Neuronal stem cell (in vitro differentiated cells): ENCODE measurements around the gene RNF149.
A peak's percentile ranks its signal among the peaks of the same experiment; 100 is the strongest.

Experiments used
- DNase-seq: peaks from one replicate; pipeline ENCODE4 v3.0.0-alpha.2; 2013; ENCODE audit warnings: low spot score
- H2AFZ ChIP-seq: one replicate; pipeline ENCODE4 v1.6.1; 2013; ENCODE audit warnings: mild to moderate bottlenecking, low read length, inconsistent platforms
- H2AK5ac ChIP-seq: 2 replicates; pipeline ENCODE4 v1.6.1; 2013; ENCODE audit warnings: low read depth, mild to moderate bottlenecking, inconsistent platforms, low read length, moderate library complexity, mixed read lengths
- H2BK120ac ChIP-seq: 2 replicates; pipeline ENCODE4 v1.6.1; 2013; ENCODE audit warnings: low read depth, mild to moderate bottlenecking, inconsistent platforms, low read length, moderate library complexity, mixed read lengths
- H2BK12ac ChIP-seq: one replicate; pipeline ENCODE4 v1.6.1; 2013; ENCODE audit warnings: low read length, inconsistent platforms
- H2BK15ac ChIP-seq: 2 replicates; pipeline ENCODE4 v1.6.1; 2013; ENCODE audit warnings: mild to moderate bottlenecking, low read length, inconsistent platforms, mixed read lengths
- H2BK5ac ChIP-seq: one replicate; pipeline ENCODE4 v1.6.1; 2013; ENCODE audit warnings: inconsistent platforms, mild to moderate bottlenecking, low read length, moderate library complexity
- H3K14ac ChIP-seq: one replicate; pipeline ENCODE4 v1.6.1; 2013; ENCODE audit warnings: low read length, inconsistent platforms
- H3K18ac ChIP-seq: 2 replicates; pipeline ENCODE4 v1.6.1; 2013; ENCODE audit warnings: low read length, inconsistent platforms
- H3K23ac ChIP-seq: 2 replicates; pipeline ENCODE4 v1.6.1; 2013; ENCODE audit warnings: low read depth, mild to moderate bottlenecking, mixed read lengths, low read length, inconsistent platforms; ENCODE audit not compliant: poor library complexity
- H3K27ac ChIP-seq: replicated peaks from 3 replicates; pipeline ENCODE4 v1.5.1; 2013; ENCODE audit warnings: low read length, inconsistent platforms
- H3K27me3 ChIP-seq, 3 experiments: 2 replicates each; pipeline ENCODE4 v1.6.1; 2013; ENCODE audit warnings: low read length in 3 of 3, mild to moderate bottlenecking in 2 of 3, inconsistent platforms in 1 of 3, low read depth in 1 of 3, mixed read lengths in 1 of 3, moderate library complexity in 1 of 3; ENCODE audit not compliant: control insufficient read depth in 3 of 3, insufficient read depth in 3 of 3
- H3K36me3 ChIP-seq, 2 donors: replicated peaks in 1 of 2; 2 replicates each; pipeline ENCODE4 v1.6.1; 2013; ENCODE audit warnings: low read length in 2 of 2; ENCODE audit not compliant: control insufficient read depth in 2 of 2, insufficient read depth in 2 of 2
- H3K4ac ChIP-seq: 2 replicates; pipeline ENCODE4 v1.6.1; 2013; ENCODE audit warnings: inconsistent platforms, mild to moderate bottlenecking, low read length, moderate library complexity
- H3K4me1 ChIP-seq, 2 donors: 1 replicate in 1 of 2; 2 replicates in 1 of 2; pipeline ENCODE4 v1.6.1; 2013; ENCODE audit warnings: low read length in 2 of 2, low read depth in 1 of 2; ENCODE audit not compliant: control insufficient read depth in 2 of 2, insufficient read depth in 1 of 2
- H3K4me2 ChIP-seq: one replicate; pipeline ENCODE4 v1.6.1; 2013; ENCODE audit warnings: mild to moderate bottlenecking, low read length, inconsistent platforms; ENCODE audit not compliant: insufficient read depth, poor library complexity, severe bottlenecking
- H3K4me3 ChIP-seq, 2 donors: 2 replicates each; pipeline ENCODE4 v1.5.1; 2013; ENCODE audit warnings: low read length in 2 of 2, mild to moderate bottlenecking in 2 of 2, inconsistent platforms in 1 of 2, moderate library complexity in 1 of 2
- H3K79me1 ChIP-seq: one replicate; pipeline ENCODE4 v1.6.1; 2013; ENCODE audit warnings: low read depth, mild to moderate bottlenecking, inconsistent platforms, low read length, moderate library complexity
- H3K9ac ChIP-seq: one replicate; pipeline ENCODE4 v1.6.1; 2013; ENCODE audit warnings: mild to moderate bottlenecking, low read depth, low read length, inconsistent platforms; ENCODE audit not compliant: poor library complexity
- H3K9me3 ChIP-seq, 2 donors: replicated peaks in 1 of 2; 2 replicates each; pipeline versions ENCODE3 to v1.6.1; 2013; ENCODE audit warnings: low read length in 2 of 2, mild to moderate bottlenecking in 2 of 2, inconsistent platforms in 1 of 2, low read depth in 1 of 2, mixed read lengths in 1 of 2, moderate library complexity in 1 of 2; ENCODE audit not compliant: control insufficient read depth in 2 of 2, insufficient read depth in 1 of 2
- H4K8ac ChIP-seq: one replicate; pipeline ENCODE4 v1.6.1; 2013; ENCODE audit warnings: low read depth, mild to moderate bottlenecking, inconsistent platforms, low read length, moderate library complexity
- H4K91ac ChIP-seq: one replicate; pipeline ENCODE4 v1.6.1; 2013; ENCODE audit warnings: low read length, low read depth, mild to moderate bottlenecking, inconsistent platforms; ENCODE audit not compliant: poor library complexity
- WGBS, 2 donors: extraction: QIAGEN DNeasy Blood & Tissue Kit; methylation state at CpG; one replicate each; pipeline ENCODE4 v1.1.7; 2013; ENCODE audit warnings: missing lambda C conversion rate in 2 of 2, mixed read lengths in 1 of 2; ENCODE audit not compliant: insufficient read length in 2 of 2, insufficient replicate concordance in 1 of 2; ENCODE audit errors: extremely low coverage in 2 of 2; 5-methylcytosine and 5-hydroxymethylcytosine counted together

RNF149 gene

GRCh38 chr2:101310090-101310833 is 1.8 kb upstream of the RNF149 start:
- DNase-seq: no peak
- no peak overlapping the region for H3K4ac ChIP-seq
- no peak overlapping the region for H2BK120ac ChIP-seq
- no peak overlapping the region for H3K23ac ChIP-seq
- no peak overlapping the region for H3K9ac ChIP-seq
- H3K4me2 ChIP-seq: no peak overlapping the region
- peaks cover 3% of the 10 kb centered on the region for H3K79me1 ChIP-seq
- H3K4me1 ChIP-seq: peaks cover 8 to 9% of the 10 kb centered on the region in 2 donors
- peaks cover 0 to 11% of the 10 kb centered on the region in 2 donors for H3K36me3 ChIP-seq
- H2BK5ac ChIP-seq: no peak overlapping the region
- no peak overlapping the region for H2BK15ac ChIP-seq
- H3K27ac ChIP-seq: no peak overlapping the region
- no peak overlapping the region for H2AK5ac ChIP-seq
- H3K27me3 ChIP-seq: peaks cover 0 to 13% (median 0%) of the 10 kb centered on the region in 3 experiments
- H2AFZ ChIP-seq: no peak overlapping the region
- H3K18ac ChIP-seq: no peak overlapping the region
- no peak overlapping the region for H2BK12ac ChIP-seq
- H3K9me3 ChIP-seq: no peaks in the 10 kb centered on the region
- WGBS, 2 donors: no CpG with 5 or more reads among the region's 10 CpGs
- H4K91ac ChIP-seq: no peak overlapping the region
- H3K14ac ChIP-seq: no peak overlapping the region
- H4K8ac ChIP-seq: no peak overlapping the region
- no peak overlapping the region for H3K4me3 ChIP-seq

GRCh38 chr2:101307950-101308431 is 510 bp downstream of the RNF149 start:
- Histone ChIP-seq H3K4me1 (peaks cover 8 to 9% of the 10 kb centered on the region in 2 donors), H3K4ac (no peak overlapping the region), H3K9me3 (no peaks in the 10 kb centered on the region), H3K36me3 (peaks cover 0 to 14% of the 10 kb centered on the region in 2 donors), H3K4me2 (peak overlapping the region; percentile 93), H3K18ac (peak overlapping the region; percentile 99), H2BK5ac (peak overlapping the region; percentile 22), H3K9ac (peak overlapping the region; percentile 99), H3K79me1 (peaks cover 3% of the 10 kb centered on the region), H4K91ac (peak overlapping the region; percentile 4), H2AK5ac (peak overlapping the region; percentile 78), H2BK120ac (peak overlapping the region; percentile 14), H2AFZ (peak overlapping the region; percentile 98), H3K23ac (peak overlapping the region; percentile 53), H3K27me3 (peaks cover 0 to 13% (median 0%) of the 10 kb centered on the region in 3 experiments), H2BK15ac (no peak overlapping the region), H3K14ac (peak overlapping the region; percentile 99), H3K27ac (no peak overlapping the region), H2BK12ac (no peak overlapping the region), H4K8ac (no peak overlapping the region), H3K4me3 (peak overlapping the region; percentile 79 to 98)
- no peak for DNase-seq
- WGBS, 2 donors: no CpG with 5 or more reads among the region's 57 CpGs

- Histone ChIP-seq H2BK15ac (no peak overlapping the region), H3K4ac (no peak overlapping the region), H3K23ac (no peak overlapping the region), H2BK12ac (no peak overlapping the region), H4K8ac (no peak overlapping the region), H3K27me3 (peaks cover 0 to 13% (median 0%) of the 10 kb centered on the region in 3 experiments), H3K14ac (no peak overlapping the region), H3K4me3 (peak overlapping the region; percentile 79 to 98), H3K18ac (no peak overlapping the region), H3K4me1 (peaks cover 8 to 9% of the 10 kb centered on the region in 2 donors), H2AK5ac (no peak overlapping the region), H3K9ac (no peak overlapping the region), H3K4me2 (peak overlapping the region; percentile 93), H3K27ac (no peak overlapping the region), H2AFZ (peak overlapping the region; percentile 98), H2BK120ac (no peak overlapping the region), H3K79me1 (peaks cover 3% of the 10 kb centered on the region), H2BK5ac (no peak overlapping the region), H4K91ac (no peak overlapping the region), H3K9me3 (no peaks in the 10 kb centered on the region), H3K36me3 (peaks cover 0 to 16% of the 10 kb centered on the region in 2 donors)
- DNase-seq: no peak
- WGBS, 2 donors: no CpG with 5 or more reads among the region's 9 CpGs
Measured at GRCh38 chr2:101307503-101307902, 998 bp downstream of the RNF149 start.

GRCh38 chr2:101306410-101306809 is 2.1 kb downstream of the RNF149 start:
- Histone ChIP-seq H3K14ac (no peak overlapping the region), H3K23ac (no peak overlapping the region), H2BK120ac (no peak overlapping the region), H3K4ac (no peak overlapping the region), H2BK12ac (no peak overlapping the region), H3K79me1 (peaks cover 3% of the 10 kb centered on the region), H3K4me3 (no peak overlapping the region), H2AFZ (no peak overlapping the region), H4K8ac (no peak overlapping the region), H3K27ac (no peak overlapping the region), H3K36me3 (peaks cover 0 to 19% of the 10 kb centered on the region in 2 donors), H2AK5ac (no peak overlapping the region), H4K91ac (peak overlapping the region; percentile 34), H3K9me3 (no peaks in the 10 kb centered on the region), H2BK15ac (no peak overlapping the region), H3K4me2 (peak overlapping the region; percentile 11), H2BK5ac (no peak overlapping the region), H3K4me1 (peaks cover 8 to 9% of the 10 kb centered on the region in 2 donors), H3K27me3 (peaks cover 0 to 13% (median 0%) of the 10 kb centered on the region in 3 experiments), H3K18ac (no peak overlapping the region), H3K9ac (no peak overlapping the region)
- no CpG with 5 or more reads among the region's 7 CpGs for WGBS, 2 donors
- no peak for DNase-seq
